D721Med (cell line): ENCODE results near the gene WWC1.
"Not testable (repeated sequence)": the region's sequence is repeated elsewhere in the genome, so short reads cannot be mapped to it uniquely, and the experiment has no call there.

Experiments used
- DNase-seq: peaks from one replicate; pipeline ENCODE4 v3.0.0; 2011; ENCODE audit warnings: low spot score; ENCODE audit not compliant: insufficient read length
- FAIRE-seq: peaks from 2 replicates; lab custom pipeline; 2011; peaks lifted over from hg19 to GRCh38; lab: Jason Lieb, UNC
- TF ChIP-seq, protein P1 (sequence below): IDR thresholded peaks from 2 replicates; pipeline ENCODE4 v1.5.1; 2012; ENCODE audit warnings: mild to moderate bottlenecking, control low read depth; ENCODE audit not compliant: insufficient read depth; ENCODE audit errors: missing control alignments

The WWC1 gene

DNA sequence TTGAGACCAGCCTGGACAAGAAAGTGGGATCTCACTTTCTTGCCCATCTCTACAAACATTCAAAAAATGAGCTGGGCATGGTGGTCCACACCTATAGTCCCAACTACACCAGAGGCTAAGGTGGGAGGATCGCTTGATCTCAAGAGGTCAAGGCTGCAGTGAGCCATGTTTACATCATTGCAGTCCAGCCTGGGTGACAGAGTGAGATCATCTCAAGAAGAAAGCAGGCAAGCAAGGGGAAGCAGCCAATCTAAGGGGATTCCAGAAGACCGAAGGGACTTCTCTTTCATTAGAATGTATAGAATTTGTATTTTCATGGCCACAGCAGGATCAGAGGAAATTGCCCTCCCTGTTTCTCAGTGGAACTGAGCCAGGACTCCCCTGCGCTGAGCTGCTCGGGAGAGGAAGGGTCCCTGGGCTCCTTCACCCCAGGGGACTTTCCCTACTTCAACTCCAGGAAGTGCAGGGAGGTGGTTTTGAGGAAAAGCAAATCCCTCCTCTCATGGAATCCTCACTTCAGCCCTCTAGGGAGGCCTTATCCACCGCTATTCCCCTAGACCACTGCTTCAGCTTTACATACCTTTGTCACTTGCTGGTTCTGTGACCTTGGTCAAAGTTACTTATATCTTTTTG is 12.1 kb downstream of the WWC1 start:
- TF ChIP-seq, protein P1, sequence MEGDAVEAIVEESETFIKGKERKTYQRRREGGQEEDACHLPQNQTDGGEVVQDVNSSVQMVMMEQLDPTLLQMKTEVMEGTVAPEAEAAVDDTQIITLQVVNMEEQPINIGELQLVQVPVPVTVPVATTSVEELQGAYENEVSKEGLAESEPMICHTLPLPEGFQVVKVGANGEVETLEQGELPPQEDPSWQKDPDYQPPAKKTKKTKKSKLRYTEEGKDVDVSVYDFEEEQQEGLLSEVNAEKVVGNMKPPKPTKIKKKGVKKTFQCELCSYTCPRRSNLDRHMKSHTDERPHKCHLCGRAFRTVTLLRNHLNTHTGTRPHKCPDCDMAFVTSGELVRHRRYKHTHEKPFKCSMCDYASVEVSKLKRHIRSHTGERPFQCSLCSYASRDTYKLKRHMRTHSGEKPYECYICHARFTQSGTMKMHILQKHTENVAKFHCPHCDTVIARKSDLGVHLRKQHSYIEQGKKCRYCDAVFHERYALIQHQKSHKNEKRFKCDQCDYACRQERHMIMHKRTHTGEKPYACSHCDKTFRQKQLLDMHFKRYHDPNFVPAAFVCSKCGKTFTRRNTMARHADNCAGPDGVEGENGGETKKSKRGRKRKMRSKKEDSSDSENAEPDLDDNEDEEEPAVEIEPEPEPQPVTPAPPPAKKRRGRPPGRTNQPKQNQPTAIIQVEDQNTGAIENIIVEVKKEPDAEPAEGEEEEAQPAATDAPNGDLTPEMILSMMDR: no peak
- FAIRE-seq: no peak
- DNase-seq: no peak

DNA sequence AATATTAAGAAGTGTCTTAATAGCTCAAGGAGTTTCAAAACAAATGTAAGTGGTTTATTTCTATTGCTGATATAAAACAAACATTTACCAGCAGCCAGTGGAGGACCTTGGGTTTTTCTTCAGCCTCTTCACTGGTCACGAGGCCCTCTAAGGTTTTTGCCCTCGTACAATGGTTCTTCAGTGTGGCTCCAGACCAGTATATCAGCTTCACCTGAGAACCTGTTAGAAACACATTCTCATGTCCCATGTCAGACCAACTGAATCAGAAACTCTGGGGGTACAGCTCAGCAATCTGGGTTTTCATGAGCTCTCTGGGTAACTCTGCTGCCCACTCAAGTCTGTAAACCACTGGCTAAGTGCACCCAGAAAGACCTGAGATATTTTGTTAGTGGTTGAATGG is 12.9 kb downstream of the WWC1 start:
- DNase-seq (no peak), FAIRE-seq (no peak)
- TF ChIP-seq, protein P1: no peak

DNA sequence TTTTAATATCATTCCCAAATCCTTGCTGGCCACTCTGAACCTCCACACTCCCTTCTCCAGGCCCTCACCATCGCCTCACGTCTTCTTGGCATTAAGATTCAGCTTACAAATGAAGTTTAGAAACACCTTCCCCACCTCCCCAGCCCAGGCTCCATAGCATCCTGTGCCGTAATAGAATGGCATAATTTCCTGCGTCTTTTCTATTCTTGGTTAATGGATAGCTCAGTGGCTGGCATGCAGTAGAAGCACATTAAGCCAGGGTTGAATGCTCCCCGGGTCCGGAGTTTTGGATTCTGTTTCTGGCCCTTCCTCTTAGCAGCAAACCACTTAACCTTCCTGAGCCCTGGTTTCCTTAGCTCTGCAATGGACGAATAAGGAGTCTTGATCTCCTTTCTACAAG is 13.8 kb downstream of the WWC1 start:
- no peak for DNase-seq
- TF ChIP-seq, protein P1: no peak
- no peak for FAIRE-seq

DNA sequence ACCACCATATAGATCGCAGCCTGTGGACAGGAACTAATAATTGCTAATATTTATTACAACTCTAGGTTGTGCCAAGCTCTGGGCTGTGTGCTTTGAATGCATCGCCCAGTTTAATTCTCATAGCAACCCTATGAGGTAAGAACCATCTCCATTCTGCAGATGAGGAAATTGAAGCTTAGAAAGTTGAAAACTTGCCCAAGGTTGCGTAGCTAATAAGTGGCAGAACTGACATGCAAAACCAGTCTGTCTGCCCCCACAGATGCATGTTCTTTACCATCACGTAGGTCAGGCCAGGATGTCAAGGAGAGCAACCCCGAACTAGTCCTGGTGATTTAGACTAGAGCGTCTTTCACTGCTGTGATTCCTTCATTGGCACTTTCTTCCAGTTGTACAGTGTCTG is 15.6 kb downstream of the WWC1 start:
- TF ChIP-seq, protein P1: no peak
- FAIRE-seq: no peak
- no peak for DNase-seq

- FAIRE-seq: no peak
- DNase-seq: no peak
- TF ChIP-seq, protein P1: no peak
These were observed 16.6 kb downstream of the WWC1 start for GRCh38 chr5:168307925-168308584.

GRCh38 chr5:168308976-168309598 is 17.6 kb downstream of the WWC1 start:
- DNase-seq: no peak
- TF ChIP-seq, protein P1: no peak
- no peak for FAIRE-seq

- not testable (repeated sequence) for FAIRE-seq, DNase-seq
These were observed 19.1 kb downstream of the WWC1 start for GRCh38 chr5:168310541-168310940.
